ENCODE data around the gene ATP6V1E1. TPM values are rescaled to one million over a fixed set of nuclear protein-coding genes. Genes with fewer than 3 reads are reported as not detected.

ATP6V1E1 gene
- total and polyA plus RNA-seq, 8 donors: 19.2 to 78.9 (median 31.5) TPM

DNA sequence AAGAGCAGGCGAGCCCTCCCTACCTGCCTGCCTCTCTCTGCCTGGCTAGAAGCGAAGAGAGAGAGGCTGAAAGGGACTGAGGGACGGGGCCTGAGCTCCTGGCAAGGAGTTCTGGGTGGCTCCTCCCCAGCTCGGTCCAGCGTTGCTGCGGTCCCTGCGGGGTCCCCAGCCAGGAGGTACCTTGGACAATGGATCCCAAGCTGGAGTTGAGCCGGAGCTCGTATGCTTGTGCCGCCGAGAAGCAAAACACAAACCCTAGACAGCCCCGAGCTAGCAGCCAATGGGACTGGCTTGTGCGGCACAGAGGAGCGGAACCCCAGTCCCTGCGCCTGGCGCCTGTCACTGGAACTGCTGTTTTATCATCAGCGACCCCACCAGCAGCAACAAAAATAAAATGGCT, 46.9 kb downstream of the ATP6V1E1 start:
- WGBS, 2 donors: 89 to 93% methylated on average over 16 to 17 of the region's 17 CpGs
- no peaks in the 10 kb centered on the region for H3K9me3 ChIP-seq
- H3K4me1 ChIP-seq: no peaks in the 10 kb centered on the region
- no peak for ATAC-seq
- no peak for TF ChIP-seq CTCF (IDR thresholded peaks at IDR 0.05)
- no peaks in the 10 kb centered on the region for H3K36me3 ChIP-seq
- no peak for DNase-seq
- H3K27me3 ChIP-seq: no peaks in the 10 kb centered on the region
- H3K27ac ChIP-seq: no peak overlapping the region
- FAIRE-seq: no peak
- H3K4me3 ChIP-seq: no peak overlapping the region
- intact Hi-C loops (cut with DNase I): no loop called here

GRCh38 chr22:17581056-17581455, 47.5 kb downstream of the ATP6V1E1 start:
- WGBS, 2 donors: 81 to 87% methylated on average over 20 to 21 of the region's 21 CpGs
- no peak for DNase-seq
- no peaks in the 10 kb centered on the region for H3K27me3 ChIP-seq
- H3K4me3 ChIP-seq: no peak overlapping the region
- no peaks in the 10 kb centered on the region for H3K9me3 ChIP-seq
- ATAC-seq: no peak
- H3K27ac ChIP-seq: no peak overlapping the region
- H3K4me1 ChIP-seq: no peaks in the 10 kb centered on the region
- FAIRE-seq: no peak
- TF ChIP-seq CTCF (IDR thresholded peaks at IDR 0.05): no peak
- intact Hi-C loops (cut with DNase I): no loop called here
- H3K36me3 ChIP-seq: no peaks in the 10 kb centered on the region

GRCh38 chr22:17580441-17581031, 48.0 kb downstream of the ATP6V1E1 start:
- Histone ChIP-seq H3K36me3 (no peaks in the 10 kb centered on the region), H3K9me3 (no peaks in the 10 kb centered on the region), H3K4me1 (no peaks in the 10 kb centered on the region), H3K4me3 (no peak overlapping the region), H3K27ac (no peak overlapping the region), H3K27me3 (no peaks in the 10 kb centered on the region)
- peak in 3 of 4 donors; percentile 17 to 45 (median 33) for ATAC-seq
- intact Hi-C loops (cut with DNase I): no loop called here
- no peak for TF ChIP-seq CTCF (IDR thresholded peaks at IDR 0.05)
- 40 to 46% methylated on average over 15 of the region's 15 CpGs for WGBS, 2 donors
- no peak for DNase-seq
- no peak for FAIRE-seq

DNA sequence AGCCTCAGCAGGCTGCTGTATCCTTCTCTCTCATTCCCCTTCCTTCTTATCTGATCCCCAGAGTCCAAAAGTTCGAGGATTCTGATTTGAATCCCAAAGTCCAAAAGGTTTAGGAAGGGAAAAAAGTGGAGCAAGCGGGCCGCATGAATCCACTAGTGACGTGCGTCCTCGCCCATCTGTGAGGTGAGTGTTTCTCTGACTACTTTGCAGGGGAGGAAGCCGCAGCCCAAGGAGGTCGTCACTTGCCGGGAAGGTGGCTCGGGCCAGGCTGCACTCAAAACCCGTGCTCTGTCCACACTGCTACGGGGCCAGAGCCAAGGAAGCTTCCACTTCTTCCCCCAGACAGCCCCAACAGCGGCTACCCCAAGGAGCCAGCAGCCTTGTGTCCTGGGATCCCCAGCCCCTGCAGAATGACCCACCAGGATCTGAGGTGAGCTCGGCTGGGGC, 49.0 kb downstream of the ATP6V1E1 start:
- intact Hi-C loops (cut with DNase I): no loop called here
- Histone ChIP-seq H3K27me3 (no peaks in the 10 kb centered on the region), H3K36me3 (no peaks in the 10 kb centered on the region), H3K9me3 (no peaks in the 10 kb centered on the region), H3K4me1 (no peaks in the 10 kb centered on the region), H3K4me3 (no peak overlapping the region), H3K27ac (no peak overlapping the region)
- WGBS, 2 donors: 89 to 91% methylated on average over 14 of the region's 14 CpGs
- FAIRE-seq (no peak), DNase-seq (no peak), ATAC-seq (no peak)
- TF ChIP-seq CTCF (IDR thresholded peaks at IDR 0.05): no peak

DNA sequence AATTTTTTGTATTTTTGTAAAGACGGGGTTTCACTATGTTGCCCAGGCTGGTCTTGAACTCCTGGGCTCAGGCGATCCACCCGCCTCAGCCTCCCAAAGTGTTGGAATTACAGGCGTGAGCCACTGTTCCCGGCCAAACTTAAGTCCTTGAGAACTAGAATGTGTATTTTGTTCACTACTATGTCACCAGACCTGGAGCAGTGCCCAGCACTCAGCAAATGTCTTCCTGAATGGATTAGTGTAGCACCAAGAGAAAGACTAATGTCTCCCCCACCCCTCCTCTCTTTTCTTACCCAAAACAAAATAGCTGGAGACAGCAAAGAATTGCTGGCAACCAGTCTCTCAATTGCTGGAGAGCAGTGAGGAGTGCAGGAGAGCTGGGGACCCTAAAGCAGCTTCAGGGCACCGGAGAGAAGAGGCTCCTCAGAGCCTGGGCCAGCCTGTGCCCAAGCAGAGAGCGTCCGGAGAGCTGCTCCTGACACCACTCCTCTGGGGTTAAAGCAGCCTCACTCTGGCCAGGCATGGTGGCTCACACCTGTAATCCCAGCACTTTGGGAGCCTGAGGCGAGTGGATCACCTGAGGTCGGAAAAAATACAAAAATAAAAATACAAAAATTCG, 50.3 kb downstream of the ATP6V1E1 start:
- no peaks in the 10 kb centered on the region for H3K36me3 ChIP-seq
- FAIRE-seq: no peak
- TF ChIP-seq CTCF (IDR thresholded peaks at IDR 0.05): no peak
- intact Hi-C loops (cut with DNase I): no loop called here
- WGBS, 2 donors: 44 to 46% methylated on average over 11 of the region's 11 CpGs
- H3K27me3 ChIP-seq: no peaks in the 10 kb centered on the region
- no peaks in the 10 kb centered on the region for H3K4me1 ChIP-seq
- H3K9me3 ChIP-seq: no peaks in the 10 kb centered on the region
- H3K4me3 ChIP-seq: no peak overlapping the region
- H3K27ac ChIP-seq: peak overlapping the region; percentile 19 to 53 (median 22)
- DNase-seq: peak; percentile 63 to 81 (median 73)
- peak; percentile 76 to 91 (median 86) for ATAC-seq
